MCF 10A (cell line): Measurements from ENCODE around the gene GLCCI1. TPM values are rescaled to one million over a fixed set of nuclear protein-coding genes. Genes with fewer than 3 reads are reported as not detected.

ENCODE experiments used
- BruUV-seq: library from RNA; stranded (reverse); fragments of 400-500 nt; replicated peaks from 2 replicates; lab custom pipeline; 2021; lab: Mats Ljungman, UMichigan
- CTCF ChIA-PET: fragments of 300-600 bp; sonication (Branson Sonifier 250); formaldehyde crosslinking; extraction: SDS; loops from one replicate; lab custom pipeline; 2021; ENCODE audit warnings: antibody characterized with exemption, inconsistent platforms; lab: Yijun Ruan, JAX
- POLR2A ChIA-PET: fragments of 300-600, 350-650 bp; sonication (Branson Sonifier 250); formaldehyde crosslinking; extraction: SDS; loops from one replicate; lab custom pipeline; 2020; ENCODE audit warnings: antibody characterized with exemption, inconsistent platforms; lab: Yijun Ruan, JAX
- DNase-seq: peaks from one replicate; pipeline ENCODE4 v3.0.0-alpha.2; 2018; ENCODE audit not compliant: unreplicated experiment
- H3K27ac Mint-ChIP-seq: one replicate; pipeline ENCODE4 v1.8.0; 2022; ENCODE audit warnings: mild to moderate bottlenecking, low read depth, mixed read lengths; ENCODE audit not compliant: unreplicated experiment
- H3K27me3 Mint-ChIP-seq: one replicate; pipeline ENCODE4 v1.8.0; 2022; ENCODE audit warnings: mixed read lengths; ENCODE audit not compliant: insufficient read depth, unreplicated experiment
- H3K36me3 Mint-ChIP-seq: one replicate; pipeline ENCODE4 v1.8.0; 2022; ENCODE audit warnings: mild to moderate bottlenecking, moderate library complexity, mixed read lengths; ENCODE audit not compliant: insufficient read depth, unreplicated experiment
- H3K4me1 Mint-ChIP-seq: one replicate; pipeline ENCODE4 v1.8.0; 2022; ENCODE audit warnings: mixed read lengths; ENCODE audit not compliant: insufficient read depth, unreplicated experiment
- H3K4me3 Mint-ChIP-seq: one replicate; pipeline ENCODE4 v1.8.0; 2022; ENCODE audit warnings: mild to moderate bottlenecking, moderate library complexity, mixed read lengths; ENCODE audit not compliant: unreplicated experiment
- H3K9me3 Mint-ChIP-seq: one replicate; pipeline ENCODE4 v1.8.0; 2022; ENCODE audit warnings: mixed read lengths; ENCODE audit not compliant: unreplicated experiment
- intact Hi-C: fragments of 100-400 bp; cut with micrococcal nuclease; formaldehyde crosslinking; loops from 2 replicates; pipeline ENCODE4 v1.14.1; 2022
- total RNA-seq: library from RNA; stranded (reverse); gene quantifications from 2 replicates; pipeline ENCODE4 v1.2.3, GENCODE V29; 2022
- TF ChIP-seq, protein P1 (sequence below): fragments of 200-600 bp; IDR thresholded peaks from one replicate; pipeline ENCODE4 v1.8.0; 2022; ENCODE audit warnings: antibody characterized with exemption, mild to moderate bottlenecking; ENCODE audit not compliant: unreplicated experiment

GLCCI1 gene
- total RNA-seq, 1 experiment from 2014 or later, result 5.3 TPM

- intact Hi-C loops, result no loop called here
- Mint-ChIP-seq H3K27ac (no peak overlapping the region), H3K9me3 (no peaks in the 10 kb centered on the region), H3K27me3 (no peaks in the 10 kb centered on the region), H3K4me1 (no peaks in the 10 kb centered on the region), H3K4me3 (no peak overlapping the region), H3K36me3 (no peaks in the 10 kb centered on the region)
- no TSS peak for BruUV-seq
- POLR2A ChIA-PET, result interaction anchor here (0.6 to 3.1 kb wide), 4 partner anchors 9 to 15 kb away, joined by 3 to 18 read pairs (median 4); no protein-coding TSS in a partner anchor
- CTCF ChIA-PET, result interaction anchor here (0.6 to 1.3 kb wide), 2 partner anchors 56 to 122 kb away, joined by 3 to 4 read pairs; no protein-coding TSS in a partner anchor
- no peak for DNase-seq
- TF ChIP-seq, protein P1, sequence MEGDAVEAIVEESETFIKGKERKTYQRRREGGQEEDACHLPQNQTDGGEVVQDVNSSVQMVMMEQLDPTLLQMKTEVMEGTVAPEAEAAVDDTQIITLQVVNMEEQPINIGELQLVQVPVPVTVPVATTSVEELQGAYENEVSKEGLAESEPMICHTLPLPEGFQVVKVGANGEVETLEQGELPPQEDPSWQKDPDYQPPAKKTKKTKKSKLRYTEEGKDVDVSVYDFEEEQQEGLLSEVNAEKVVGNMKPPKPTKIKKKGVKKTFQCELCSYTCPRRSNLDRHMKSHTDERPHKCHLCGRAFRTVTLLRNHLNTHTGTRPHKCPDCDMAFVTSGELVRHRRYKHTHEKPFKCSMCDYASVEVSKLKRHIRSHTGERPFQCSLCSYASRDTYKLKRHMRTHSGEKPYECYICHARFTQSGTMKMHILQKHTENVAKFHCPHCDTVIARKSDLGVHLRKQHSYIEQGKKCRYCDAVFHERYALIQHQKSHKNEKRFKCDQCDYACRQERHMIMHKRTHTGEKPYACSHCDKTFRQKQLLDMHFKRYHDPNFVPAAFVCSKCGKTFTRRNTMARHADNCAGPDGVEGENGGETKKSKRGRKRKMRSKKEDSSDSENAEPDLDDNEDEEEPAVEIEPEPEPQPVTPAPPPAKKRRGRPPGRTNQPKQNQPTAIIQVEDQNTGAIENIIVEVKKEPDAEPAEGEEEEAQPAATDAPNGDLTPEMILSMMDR, result no peak
Measured at GRCh38 chr7:7979558-7979957, 11.0 kb downstream of the GLCCI1 start.

- ChIA-PET POLR2A (interaction anchor here (1.7 to 3.1 kb wide), 2 partner anchors 9 to 10 kb away, joined by 5 to 18 read pairs; no protein-coding TSS in a partner anchor), CTCF (no interaction called here)
- no peak overlapping the region for H3K4me3 Mint-ChIP-seq
- H3K27me3 Mint-ChIP-seq, result no peaks in the 10 kb centered on the region
- TF ChIP-seq, protein P1, result no peak
- intact Hi-C loops, result no loop called here
- no peaks in the 10 kb centered on the region for H3K36me3 Mint-ChIP-seq
- no peak for DNase-seq
- no peaks in the 10 kb centered on the region for H3K9me3 Mint-ChIP-seq
- no TSS peak for BruUV-seq
- no peaks in the 10 kb centered on the region for H3K4me1 Mint-ChIP-seq
- no peak overlapping the region for H3K27ac Mint-ChIP-seq
Measured at GRCh38 chr7:7980134-7980533, 11.5 kb downstream of the GLCCI1 start.

- Mint-ChIP-seq H3K9me3 (no peaks in the 10 kb centered on the region), H3K27me3 (no peaks in the 10 kb centered on the region), H3K4me3 (no peak overlapping the region), H3K4me1 (no peaks in the 10 kb centered on the region), H3K36me3 (no peaks in the 10 kb centered on the region), H3K27ac (no peak overlapping the region)
- TF ChIP-seq, protein P1, result no peak
- no peak for DNase-seq
- intact Hi-C loops, result no loop called here
- no TSS peak for BruUV-seq
- ChIA-PET POLR2A (interaction anchor here (1.2 kb wide), 1 partner anchor 9 kb away, joined by 3 read pairs; no protein-coding TSS in a partner anchor), CTCF (no interaction called here)
Measured at GRCh38 chr7:7982904-7983303, 14.3 kb downstream of the GLCCI1 start.

- POLR2A ChIA-PET, result no interaction called here
- Mint-ChIP-seq H3K36me3 (no peaks in the 10 kb centered on the region), H3K27ac (no peak overlapping the region), H3K9me3 (no peaks in the 10 kb centered on the region), H3K4me3 (no peak overlapping the region), H3K4me1 (peaks cover under 1% of the 10 kb centered on the region), H3K27me3 (no peaks in the 10 kb centered on the region)
- no peak for DNase-seq
- TF ChIP-seq, protein P1, result no peak
- intact Hi-C loops, result no loop called here
- BruUV-seq, result no TSS peak
- CTCF ChIA-PET, result no interaction called here
Measured at GRCh38 chr7:7984424-7984823, 15.8 kb downstream of the GLCCI1 start.
